ENCODE data around the gene PTPRT. TPM values are rescaled to one million over a fixed set of nuclear protein-coding genes. Genes with fewer than 3 reads are reported as not detected.

Gene PTPRT
- total and polyA plus RNA-seq, 2 of the 4 experiments (the other 2 are of a cell fraction) = not detected

GRCh38 chr20:43058077-43058476, 131.6 kb downstream of the PTPRT start:
- Histone ChIP-seq H3K56ac (ENCODE audit: extremely low read depth, insufficient read depth, low read length) (no peak overlapping the region), H2AK9ac (replicated peaks; ENCODE audit: low read depth, low read length, poor library complexity) (no peak overlapping the region), H3K18ac (ENCODE audit: low read depth, low read length) (no peak overlapping the region), H2BK15ac (ENCODE audit: low read depth, low read length) (no peak overlapping the region), H2BK5ac (ENCODE audit: low read depth, low read length, poor library complexity, severe bottlenecking) (no peak overlapping the region), H2BK20ac (ENCODE audit: low read depth, low read length) (no peak overlapping the region), H2AFZ (replicated peaks; ENCODE audit: low read length, poor library complexity) (no peak overlapping the region), H3K4ac (ENCODE audit: low read depth, low read length) (no peak overlapping the region), H3K9me1 (ENCODE audit: insufficient read depth, low read length) (no peaks in the 10 kb centered on the region), H2BK120ac (ENCODE audit: low read depth, low read length) (no peak overlapping the region), H3K27ac (ENCODE audit: insufficient read depth, low read length) (no peak overlapping the region), H3K36me3 (ENCODE audit: control insufficient read depth, insufficient read depth, low read length) (no peaks in the 10 kb centered on the region), H4K5ac (ENCODE audit: low read depth, low read length) (no peak overlapping the region), H4K91ac (ENCODE audit: insufficient read depth, low read depth, low read length) (no peak overlapping the region), H4K20me1 (ENCODE audit: insufficient read depth, low read length) (no peaks in the 10 kb centered on the region), H3K9me3 (ENCODE audit: control insufficient read depth, insufficient read depth, low read length) (peaks cover 20% of the 10 kb centered on the region), H3K4me3 (ENCODE audit: insufficient read depth, low read depth, low read length) (no peak overlapping the region), H4K8ac (ENCODE audit: low read depth in 2 of 2, low read length in 2 of 2) (no peak overlapping the region), H2AK5ac (ENCODE audit: low read depth, low read length) (no peak overlapping the region), H3K23ac (ENCODE audit: low read depth, low read length) (no peak overlapping the region), H3K79me1 (ENCODE audit: low read depth in 1 of 2, low read length in 2 of 2) (no peaks in the 10 kb centered on the region), H3K27me3 (ENCODE audit: control insufficient read depth, insufficient read depth, low read length) (no peaks in the 10 kb centered on the region), H3K14ac (replicated peaks; ENCODE audit: low read depth, low read length) (no peak overlapping the region), H3K9ac (ENCODE audit: low read depth, low read length) (no peak overlapping the region), H3K4me1 (ENCODE audit: control insufficient read depth, insufficient read depth, low read length) (no peaks in the 10 kb centered on the region), H3K4me2 (ENCODE audit: low read depth, low read length) (no peak overlapping the region)
- WGBS, 2 experiments (ENCODE audit: extremely low coverage in 2 of 2, insufficient read length in 1 of 2) = no CpG with 5 or more reads among the region's 1 CpG
- no TSS peak for BruUV-seq (replicated peaks)
- ChIA-PET POLR2A (ENCODE audit: unreplicated experiment) (no interaction called here), CTCF (no interaction called here)
- in situ Hi-C loops (cut with MboI; ENCODE audit: low sequenced_read_pairs) (no loop called here), dilution Hi-C loops (cut with HindIII; ENCODE audit: low sequenced_read_pairs, unreplicated experiment) (no loop called here), intact Hi-C loops (cut with micrococcal nuclease) (no loop called here)
- ATAC-seq (ENCODE audit: low read depth) = no peak
- TF ChIP-seq ELK1 (IDR thresholded peaks at IDR 0.05; ENCODE audit: borderline replicate concordance, low read depth, low read length) = no peak
- no peak for TF ChIP-seq MXI1 (IDR thresholded peaks at IDR 0.05; ENCODE audit: borderline replicate concordance, low read depth, low read length)
- TF ChIP-seq USF2 (IDR thresholded peaks at IDR 0.05; ENCODE audit: low read depth, low read length) = no peak
- DNase-seq = no peak

Measured in IMR-90 (cell line).